Liver (tissue), 9 donors: ENCODE data around the gene IER5. TPM values are rescaled to one million over a fixed set of nuclear protein-coding genes. Genes with fewer than 3 reads are reported as not detected.
A peak's percentile ranks its signal among the peaks of the same experiment; 100 is the strongest.
"Not testable (repeated sequence)": the region's sequence is repeated elsewhere in the genome, so short reads cannot be mapped to it uniquely, and the experiment has no call there.

Experiments used
- DNase-seq: peaks from one replicate; pipeline ENCODE4 v3.0.0-alpha.2; 2017; ENCODE audit warnings: low spot score
- H3K27ac ChIP-seq, 2 donors: one replicate each; pipeline ENCODE4 v1.7.0; 2013; ENCODE audit warnings: inconsistent platforms in 2 of 2, low read length in 2 of 2, control low read depth in 1 of 2, low read depth in 1 of 2, mild to moderate bottlenecking in 1 of 2
- H3K27me3 ChIP-seq, 4 donors: one replicate each; pipeline versions ENCODE4 v1.6.1 to v1.7.0; 2013; ENCODE audit warnings: low read length in 3 of 4, inconsistent platforms in 1 of 4, mild to moderate bottlenecking in 1 of 4, moderate library complexity in 1 of 4; ENCODE audit not compliant: control insufficient read depth in 4 of 4, insufficient read depth in 4 of 4
- H3K36me3 ChIP-seq, 4 donors: one replicate each; pipeline versions ENCODE4 v1.6.1 to v1.7.0; 2013; ENCODE audit warnings: low read length in 3 of 4, mild to moderate bottlenecking in 3 of 4, low read depth in 1 of 4, moderate library complexity in 1 of 4; ENCODE audit not compliant: control insufficient read depth in 4 of 4, insufficient read depth in 3 of 4
- H3K4me1 ChIP-seq, 4 donors: one replicate each; pipeline versions ENCODE4 v1.6.1 to v1.7.0; 2013; ENCODE audit warnings: low read length in 3 of 4, mild to moderate bottlenecking in 3 of 4, moderate library complexity in 1 of 4; ENCODE audit not compliant: control insufficient read depth in 4 of 4, insufficient read depth in 4 of 4
- H3K4me3 ChIP-seq, 3 donors: one replicate each; pipeline versions ENCODE4 v1.6.1 to v1.7.0; 2013; ENCODE audit warnings: low read length in 3 of 3, control low read depth in 1 of 3, low read depth in 1 of 3, mild to moderate bottlenecking in 1 of 3
- H3K9ac ChIP-seq, 2 donors: one replicate each; pipeline ENCODE4 v1.7.0; 2013; ENCODE audit warnings: low read length in 2 of 2, mild to moderate bottlenecking in 2 of 2, moderate library complexity in 2 of 2, control low read depth in 1 of 2, low read depth in 1 of 2
- H3K9me3 ChIP-seq, 4 donors: one replicate each; pipeline versions ENCODE4 v1.6.1 to v1.7.0; 2013; ENCODE audit warnings: low read length in 3 of 4; ENCODE audit not compliant: control insufficient read depth in 4 of 4
- ATF3 ChIP-seq: IDR thresholded peaks from 2 replicates; pipeline ENCODE4 v1.6.1; 2016; ENCODE audit warnings: antibody characterized with exemption
- CTCF ChIP-seq: fragments of 150-350 bp; IDR thresholded peaks from 2 replicates; pipeline ENCODE4 v1.5.1; 2017; ENCODE audit warnings: improper control_type of control experiment, low read depth, low read length; ENCODE audit not compliant: missing input control
- FOXA1 ChIP-seq: IDR thresholded peaks from 2 replicates; pipeline ENCODE4 v1.6.1; 2016; ENCODE audit warnings: antibody characterized with exemption
- FOXA2 ChIP-seq: IDR thresholded peaks from 2 replicates; pipeline ENCODE4 v1.6.1; 2016; ENCODE audit warnings: antibody characterized with exemption
- HNF4A ChIP-seq, 2 donors: conservative IDR thresholded peaks; 2 replicates each; pipeline ENCODE4 v1.6.1; 2016; ENCODE audit warnings: antibody characterized with exemption in 2 of 2, mild to moderate bottlenecking in 2 of 2
- HNF4G ChIP-seq: IDR thresholded peaks from 2 replicates; pipeline ENCODE4 v1.6.1; 2016; ENCODE audit warnings: antibody characterized with exemption
- JUND ChIP-seq, 2 donors: IDR thresholded peaks; 2 replicates each; pipeline ENCODE4 v1.6.1; 2016; ENCODE audit warnings: antibody characterized with exemption in 2 of 2
- MAX ChIP-seq: IDR thresholded peaks from 2 replicates; pipeline ENCODE4 v1.6.1; 2016; ENCODE audit warnings: antibody characterized with exemption
- NR2F2 ChIP-seq: IDR thresholded peaks from 2 replicates; pipeline ENCODE4 v1.6.1; 2016; ENCODE audit warnings: antibody characterized with exemption
- RAD21 ChIP-seq, 2 donors: IDR thresholded peaks; 2 replicates each; pipeline ENCODE4 v1.6.1; 2016; ENCODE audit warnings: antibody characterized with exemption in 2 of 2, mild to moderate bottlenecking in 2 of 2
- RXRA ChIP-seq, 2 donors: IDR thresholded peaks; 2 replicates each; pipeline ENCODE4 v1.6.1; 2017 to 2018; ENCODE audit warnings: antibody characterized with exemption in 2 of 2, mild to moderate bottlenecking in 1 of 2
- SP1 ChIP-seq: IDR thresholded peaks from 2 replicates; pipeline ENCODE4 v1.6.1; 2018; ENCODE audit warnings: antibody characterized with exemption, mild to moderate bottlenecking
- TAF1 ChIP-seq: conservative IDR thresholded peaks from 2 replicates; pipeline ENCODE4 v1.6.1; 2016; ENCODE audit warnings: antibody characterized with exemption, mild to moderate bottlenecking
- YY1 ChIP-seq: IDR thresholded peaks from 2 replicates; pipeline ENCODE4 v1.6.1; 2016; ENCODE audit warnings: antibody characterized with exemption, mild to moderate bottlenecking
- ZBTB33 ChIP-seq: IDR thresholded peaks from 2 replicates; pipeline ENCODE4 v1.6.1; 2016; ENCODE audit warnings: antibody characterized with exemption
- WGBS: extraction: QIAGEN DNeasy Blood & Tissue Kit; methylation state at CpG from one replicate; pipeline ENCODE4 v1.1.7; 2013; 5-methylcytosine and 5-hydroxymethylcytosine counted together
- polyA plus RNA-seq, 2 donors: library from polyadenylated mRNA; stranded (reverse) in 1 of 2; unstranded in 1 of 2; fragments of 200-250 nt in 1 of 2; fragments of >200 nt in 1 of 2; fragmentation: Nextera tagmentation in 1 of 2; extraction: Ambion mirVana in 1 of 2; gene quantifications; one replicate each; pipeline versions ENCODE4 v1.2.1 to v1.2.3, GENCODE V29; 2013 to 2015
- total RNA-seq, 2 donors: library from RNA; depleted of rRNA; stranded (reverse); fragments of >200 nt; gene quantifications; one replicate each; pipeline ENCODE4 v1.2.3, GENCODE V29; 2014
- donor health status: healthy.
- donor health status: healthy.
- donor health status: healthy.
- donor health status: healthy.
- donor health status: healthy.

Gene IER5
- total and polyA plus RNA-seq, 4 donors: 0.56 to 8.4 (median 2.4) TPM

- Histone ChIP-seq H3K27ac (peak overlapping the region in 1 of 2 donors; percentile 38), H3K4me1 (peaks cover 0 to 27% (median 15%) of the 10 kb centered on the region in 4 donors), H3K27me3 (no peaks in the 10 kb centered on the region), H3K9ac (no peak overlapping the region), H3K9me3 (no peaks in the 10 kb centered on the region), H3K4me3 (no peak overlapping the region), H3K36me3 (no peaks in the 10 kb centered on the region)
- 77% methylated on average over 5 of the region's 5 CpGs for WGBS
- no peak for DNase-seq
- peak; percentile 42 for TF ChIP-seq FOXA2
- TF ChIP-seq ATF3: peak; percentile 45
- no peak for TF ChIP-seq FOXA1
- TF ChIP-seq HNF4A (conservative IDR thresholded peaks at IDR 0.05): peak; percentile 20 to 36
- TF ChIP-seq YY1: no peak
Measured at GRCh38 chr1:181043025-181043888, 45.2 kb upstream of the IER5 start.

GRCh38 chr1:181044449-181044966 is 44.0 kb upstream of the IER5 start:
- Histone ChIP-seq H3K36me3 (no peaks in the 10 kb centered on the region), H3K9me3 (no peaks in the 10 kb centered on the region), H3K4me3 (no peak overlapping the region), H3K27ac (peak overlapping the region in 1 of 2 donors; percentile 46), H3K4me1 (peaks cover 0 to 27% (median 15%) of the 10 kb centered on the region in 4 donors), H3K27me3 (no peaks in the 10 kb centered on the region), H3K9ac (no peak overlapping the region)
- no peak for TF ChIP-seq MAX
- no peak for TF ChIP-seq ZBTB33
- peak in 1 of 2 donors; percentile 29 for TF ChIP-seq RAD21 (IDR thresholded peaks at IDR 0.05)
- no peak for TF ChIP-seq TAF1
- TF ChIP-seq NR2F2: no peak
- TF ChIP-seq RXRA (IDR thresholded peaks at IDR 0.05): peak; percentile 45 to 70
- TF ChIP-seq CTCF: no peak
- TF ChIP-seq SP1: peak; percentile 60
- peak; percentile 42 to 65 for TF ChIP-seq JUND (IDR thresholded peaks at IDR 0.05)
- TF ChIP-seq HNF4G: peak; percentile 76
- peak; percentile 87 to 95 for TF ChIP-seq HNF4A (conservative IDR thresholded peaks at IDR 0.05)
- TF ChIP-seq FOXA1: peak; percentile 17
- TF ChIP-seq ATF3: peak; percentile 48
- WGBS: 72% methylated on average over 5 of the region's 5 CpGs
- no peak for DNase-seq

- not testable (repeated sequence) for H3K9me3 ChIP-seq, H3K4me3 ChIP-seq, H3K27me3 ChIP-seq, H3K9ac ChIP-seq, DNase-seq, H3K36me3 ChIP-seq, H3K27ac ChIP-seq
- peaks cover 0 to 20% (median 13%) of the 10 kb centered on the region in 4 donors for H3K4me1 ChIP-seq
- WGBS: 98% methylated on average over 22 of the region's 22 CpGs
Measured at GRCh38 chr1:181045946-181046345, 42.6 kb upstream of the IER5 start.
